Mesendoderm (in vitro differentiated cells): Measurements from ENCODE around the gene SSB.

Source experiments
- DNase-seq: peaks from one replicate; pipeline ENCODE4 v3.0.0; 2013
- H2AK5ac ChIP-seq: 2 replicates; pipeline ENCODE4 v1.6.1; 2013; ENCODE audit warnings: low read length, inconsistent platforms
- H2BK120ac ChIP-seq: 2 replicates; pipeline ENCODE4 v1.6.1; 2013; ENCODE audit warnings: low read depth, mild to moderate bottlenecking, low read length, moderate library complexity, mixed read lengths
- H2BK15ac ChIP-seq: replicated peaks from 2 replicates; pipeline ENCODE4 v1.6.1; 2013; ENCODE audit warnings: low read depth, mild to moderate bottlenecking, moderate library complexity
- H2BK5ac ChIP-seq: 2 replicates; pipeline ENCODE4 v1.6.1; 2013; ENCODE audit warnings: low read length, inconsistent platforms
- H3K18ac ChIP-seq: 2 replicates; pipeline ENCODE4 v1.6.1; 2013; ENCODE audit warnings: mild to moderate bottlenecking, low read length, mixed read lengths
- H3K23ac ChIP-seq: one replicate; pipeline ENCODE4 v1.6.1; 2013; ENCODE audit warnings: low read length
- H3K27ac ChIP-seq: 2 replicates; pipeline ENCODE4 v1.5.1; 2013; ENCODE audit warnings: low read depth, mild to moderate bottlenecking, inconsistent platforms, low read length, moderate library complexity
- H3K27me3 ChIP-seq: 2 replicates; pipeline ENCODE4 v1.6.1; 2013; ENCODE audit warnings: low read length, control low read depth, mild to moderate bottlenecking, inconsistent platforms; ENCODE audit not compliant: insufficient read depth, poor library complexity
- H3K36me3 ChIP-seq: 2 replicates; pipeline ENCODE4 v1.6.1; 2013; ENCODE audit warnings: low read length, inconsistent platforms; ENCODE audit not compliant: control insufficient read depth, insufficient read depth
- H3K4ac ChIP-seq: one replicate; pipeline ENCODE4 v1.6.1; 2013; ENCODE audit warnings: low read depth, mild to moderate bottlenecking, low read length, moderate library complexity
- H3K4me1 ChIP-seq: 2 replicates; pipeline ENCODE4 v1.6.1; 2013; ENCODE audit warnings: low read depth, low read length, inconsistent platforms; ENCODE audit not compliant: control insufficient read depth
- H3K4me2 ChIP-seq: 2 replicates; pipeline ENCODE4 v1.6.1; 2013; ENCODE audit warnings: low read length
- H3K4me3 ChIP-seq: 2 replicates; pipeline ENCODE4 v1.5.1; 2013; ENCODE audit warnings: mild to moderate bottlenecking, low read length
- H3K56ac ChIP-seq: one replicate; pipeline ENCODE4 v1.6.1; 2013; ENCODE audit warnings: low read length
- H3K79me1 ChIP-seq: 2 replicates; pipeline ENCODE4 v1.6.1; 2013; ENCODE audit warnings: low read length, inconsistent platforms
- H3K79me2 ChIP-seq: 2 replicates; pipeline ENCODE4 v1.6.1; 2013; ENCODE audit warnings: mild to moderate bottlenecking, low read length; ENCODE audit not compliant: control insufficient read depth, insufficient read depth
- H3K9ac ChIP-seq: 2 replicates; pipeline ENCODE4 v1.6.1; 2013; ENCODE audit warnings: low read length, inconsistent platforms
- H4K5ac ChIP-seq: one replicate; pipeline ENCODE4 v1.6.1; 2013; ENCODE audit warnings: low read length
- H4K8ac ChIP-seq: one replicate; pipeline ENCODE4 v1.6.1; 2013; ENCODE audit warnings: low read depth, mild to moderate bottlenecking, control low read depth, low read length, moderate library complexity
- WGBS: extraction: QIAGEN DNeasy Blood & Tissue Kit; methylation state at CpG from one replicate; pipeline ENCODE4 v1.1.7; 2013; ENCODE audit warnings: low lambda C conversion rate, missing lambda C conversion rate; ENCODE audit not compliant: insufficient coverage; ENCODE audit errors: extremely low coverage; 5-methylcytosine and 5-hydroxymethylcytosine counted together

Gene SSB

GRCh38 chr2:169767243-169767888 lies 31.3 kb upstream of the SSB start:
- no peaks in the 10 kb centered on the region for H3K79me1 ChIP-seq
- H3K18ac ChIP-seq, result no peak overlapping the region
- H3K9ac ChIP-seq, result no peak overlapping the region
- H3K4me2 ChIP-seq, result no peak overlapping the region
- no peaks in the 10 kb centered on the region for H3K4me1 ChIP-seq
- H3K36me3 ChIP-seq, result no peaks in the 10 kb centered on the region
- H4K5ac ChIP-seq, result no peak overlapping the region
- no peak overlapping the region for H2AK5ac ChIP-seq
- no peak overlapping the region for H4K8ac ChIP-seq
- H2BK15ac ChIP-seq, result no peak overlapping the region
- H3K56ac ChIP-seq, result no peak overlapping the region
- H2BK120ac ChIP-seq, result no peak overlapping the region
- peak; percentile 45 for DNase-seq
- no peaks in the 10 kb centered on the region for H3K79me2 ChIP-seq
- no peak overlapping the region for H2BK5ac ChIP-seq
- no peaks in the 10 kb centered on the region for H3K27me3 ChIP-seq
- no peak overlapping the region for H3K27ac ChIP-seq
- H3K4ac ChIP-seq, result no peak overlapping the region
- no peak overlapping the region for H3K4me3 ChIP-seq
- no CpG with 5 or more reads among the region's 12 CpGs for WGBS
- no peak overlapping the region for H3K23ac ChIP-seq

GRCh38 chr2:169768262-169768995 lies 30.2 kb upstream of the SSB start:
- Histone ChIP-seq H3K9ac (no peak overlapping the region), H2BK120ac (no peak overlapping the region), H3K23ac (no peak overlapping the region), H3K36me3 (no peaks in the 10 kb centered on the region), H3K4me1 (no peaks in the 10 kb centered on the region), H3K56ac (no peak overlapping the region), H3K79me2 (no peaks in the 10 kb centered on the region), H3K4me2 (no peak overlapping the region), H3K18ac (no peak overlapping the region), H3K79me1 (no peaks in the 10 kb centered on the region), H4K8ac (no peak overlapping the region), H3K4me3 (no peak overlapping the region), H2BK5ac (no peak overlapping the region), H2BK15ac (no peak overlapping the region), H3K4ac (no peak overlapping the region), H3K27me3 (no peaks in the 10 kb centered on the region), H3K27ac (no peak overlapping the region), H2AK5ac (no peak overlapping the region), H4K5ac (no peak overlapping the region)
- no peak for DNase-seq
- WGBS, result no CpG with 5 or more reads among the region's 72 CpGs

- Histone ChIP-seq H4K8ac (no peak overlapping the region), H3K4ac (no peak overlapping the region), H4K5ac (no peak overlapping the region), H2BK15ac (no peak overlapping the region), H2BK5ac (no peak overlapping the region), H3K79me1 (no peaks in the 10 kb centered on the region), H3K4me2 (no peak overlapping the region), H3K27ac (no peak overlapping the region), H2AK5ac (no peak overlapping the region), H3K36me3 (no peaks in the 10 kb centered on the region), H3K9ac (no peak overlapping the region), H2BK120ac (no peak overlapping the region), H3K4me3 (no peak overlapping the region), H3K27me3 (no peaks in the 10 kb centered on the region), H3K18ac (no peak overlapping the region), H3K4me1 (no peaks in the 10 kb centered on the region), H3K23ac (no peak overlapping the region), H3K79me2 (no peaks in the 10 kb centered on the region), H3K56ac (no peak overlapping the region)
- WGBS, result no CpG with 5 or more reads among the region's 5 CpGs
- DNase-seq, result no peak
Measured at GRCh38 chr2:169771021-169771420, 27.6 kb upstream of the SSB start.

- no peak overlapping the region for H4K8ac ChIP-seq
- no peak overlapping the region for H3K4ac ChIP-seq
- H2BK5ac ChIP-seq, result no peak overlapping the region
- H3K23ac ChIP-seq, result no peak overlapping the region
- no peaks in the 10 kb centered on the region for H3K4me1 ChIP-seq
- no peak overlapping the region for H3K9ac ChIP-seq
- DNase-seq, result no peak
- no peak overlapping the region for H2AK5ac ChIP-seq
- no peak overlapping the region for H3K4me2 ChIP-seq
- no peak overlapping the region for H3K4me3 ChIP-seq
- no peak overlapping the region for H3K27ac ChIP-seq
- H3K56ac ChIP-seq, result no peak overlapping the region
- no peak overlapping the region for H2BK120ac ChIP-seq
- no peaks in the 10 kb centered on the region for H3K79me1 ChIP-seq
- no peak overlapping the region for H3K18ac ChIP-seq
- H3K79me2 ChIP-seq, result no peaks in the 10 kb centered on the region
- no peak overlapping the region for H2BK15ac ChIP-seq
- no CpG with 5 or more reads among the region's 2 CpGs for WGBS
- no peaks in the 10 kb centered on the region for H3K36me3 ChIP-seq
- no peak overlapping the region for H4K5ac ChIP-seq
- H3K27me3 ChIP-seq, result no peaks in the 10 kb centered on the region
Measured at GRCh38 chr2:169771612-169772011, 27.1 kb upstream of the SSB start.

GRCh38 chr2:169772651-169773050 lies 26.0 kb upstream of the SSB start:
- Histone ChIP-seq H3K27me3 (no peaks in the 10 kb centered on the region), H3K56ac (no peak overlapping the region), H3K18ac (no peak overlapping the region), H3K79me1 (no peaks in the 10 kb centered on the region), H4K5ac (no peak overlapping the region), H3K4me2 (no peak overlapping the region), H3K4me1 (no peaks in the 10 kb centered on the region), H3K27ac (no peak overlapping the region), H3K36me3 (no peaks in the 10 kb centered on the region), H2BK5ac (no peak overlapping the region), H3K23ac (no peak overlapping the region), H2AK5ac (no peak overlapping the region), H4K8ac (no peak overlapping the region), H3K4me3 (no peak overlapping the region), H2BK120ac (no peak overlapping the region), H3K4ac (no peak overlapping the region), H2BK15ac (no peak overlapping the region), H3K79me2 (no peaks in the 10 kb centered on the region), H3K9ac (no peak overlapping the region)
- WGBS, result no CpG with 5 or more reads among the region's 2 CpGs
- DNase-seq, result no peak
